SU-DHL-6 (cell line): ENCODE measurements around the gene PLEKHD1.

Experiments
- CTCF ChIP-seq: fragments of 200-600 bp; sonication (generic); IDR thresholded peaks from one replicate; pipeline ENCODE4 v1.5.1; 2017; ENCODE audit warnings: antibody characterized with exemption, mild to moderate bottlenecking, low read length, moderate library complexity; ENCODE audit not compliant: insufficient read depth, poor library complexity, severe bottlenecking
- EZH2phosphoT487 ChIP-seq: fragments of 200-600 bp; sonication (generic), shearing (Covaris generic); conservative IDR thresholded peaks from 2 replicates; pipeline ENCODE4 v1.6.1; 2018; ENCODE audit warnings: mild to moderate bottlenecking, antibody characterized with exemption, low read length, moderate library complexity, mixed read lengths

GRCh38 chr14:69538766-69539165 is 54.2 kb downstream of the PLEKHD1 start:
- TF ChIP-seq CTCF (no peak), EZH2phosphoT487 (no peak)
